ENCODE data around the gene AGBL4. TPM values are rescaled to one million over a fixed set of nuclear protein-coding genes. Genes with fewer than 3 reads are reported as not detected.

AGBL4 gene
- total RNA-seq, 2 donors from 2014 or later: not detected

DNA sequence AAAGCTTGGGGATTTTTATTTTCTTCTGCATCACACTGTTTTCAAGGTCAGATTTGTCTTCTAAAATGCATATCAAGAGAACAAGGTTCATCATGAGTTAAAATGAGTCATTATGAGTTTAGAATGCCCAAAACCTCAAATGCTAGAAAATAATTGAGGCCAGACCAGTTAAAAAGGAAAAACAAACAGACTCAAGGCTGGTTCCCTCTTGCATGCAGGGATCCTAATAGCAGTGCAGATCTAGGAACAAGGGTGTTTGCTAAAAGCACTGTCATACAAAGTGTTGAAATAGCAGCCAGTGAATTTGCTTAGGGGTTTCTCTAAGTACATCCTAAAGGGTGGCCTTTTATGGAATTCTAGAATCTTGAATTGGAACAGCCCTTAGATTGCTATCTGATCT, 1262.3 kb downstream of the AGBL4 start:
- Histone ChIP-seq H3K9me3 (no peaks in the 10 kb centered on the region), H3K4me3 (no peak overlapping the region), H3K27me3 (replicated peaks; ENCODE audit: insufficient read depth) (no peaks in the 10 kb centered on the region), H3K4me1 (ENCODE audit: control insufficient read depth in 1 of 2, low read depth in 2 of 2) (peaks cover 6 to 23% of the 10 kb centered on the region in 2 donors), H3K27ac (no peak overlapping the region), H3K36me3 (peaks cover 13% of the 10 kb centered on the region)
- no peak for DNase-seq (ENCODE audit: low spot score)
- TF ChIP-seq, protein P1, sequence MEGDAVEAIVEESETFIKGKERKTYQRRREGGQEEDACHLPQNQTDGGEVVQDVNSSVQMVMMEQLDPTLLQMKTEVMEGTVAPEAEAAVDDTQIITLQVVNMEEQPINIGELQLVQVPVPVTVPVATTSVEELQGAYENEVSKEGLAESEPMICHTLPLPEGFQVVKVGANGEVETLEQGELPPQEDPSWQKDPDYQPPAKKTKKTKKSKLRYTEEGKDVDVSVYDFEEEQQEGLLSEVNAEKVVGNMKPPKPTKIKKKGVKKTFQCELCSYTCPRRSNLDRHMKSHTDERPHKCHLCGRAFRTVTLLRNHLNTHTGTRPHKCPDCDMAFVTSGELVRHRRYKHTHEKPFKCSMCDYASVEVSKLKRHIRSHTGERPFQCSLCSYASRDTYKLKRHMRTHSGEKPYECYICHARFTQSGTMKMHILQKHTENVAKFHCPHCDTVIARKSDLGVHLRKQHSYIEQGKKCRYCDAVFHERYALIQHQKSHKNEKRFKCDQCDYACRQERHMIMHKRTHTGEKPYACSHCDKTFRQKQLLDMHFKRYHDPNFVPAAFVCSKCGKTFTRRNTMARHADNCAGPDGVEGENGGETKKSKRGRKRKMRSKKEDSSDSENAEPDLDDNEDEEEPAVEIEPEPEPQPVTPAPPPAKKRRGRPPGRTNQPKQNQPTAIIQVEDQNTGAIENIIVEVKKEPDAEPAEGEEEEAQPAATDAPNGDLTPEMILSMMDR (IDR thresholded peaks at IDR 0.05): no peak
- no peak for ATAC-seq (ENCODE audit: insufficient number of reproducible peaks, low FRiP score, low read depth)

DNA sequence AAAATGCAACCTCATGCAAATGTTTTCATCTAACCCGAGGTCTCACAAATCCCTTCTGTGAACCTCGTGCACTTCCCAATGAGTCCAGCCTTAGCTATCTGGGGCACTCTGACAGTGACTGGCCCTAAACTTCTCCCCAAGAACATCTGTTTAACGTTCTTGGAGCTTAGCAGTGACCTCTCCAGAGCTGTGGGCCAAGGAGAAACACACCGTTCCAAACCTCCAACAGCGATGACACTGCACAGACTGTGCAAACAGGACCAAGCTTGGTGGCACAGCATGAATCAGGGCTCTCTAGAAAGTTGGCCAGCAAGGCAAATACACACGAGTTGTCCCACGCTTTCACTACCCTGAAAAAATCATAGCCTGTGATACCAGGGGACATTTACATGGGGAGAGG, 1262.9 kb downstream of the AGBL4 start:
- Histone ChIP-seq H3K27me3 (replicated peaks; ENCODE audit: insufficient read depth) (no peaks in the 10 kb centered on the region), H3K4me3 (no peak overlapping the region), H3K4me1 (ENCODE audit: control insufficient read depth in 1 of 2, low read depth in 2 of 2) (peaks cover 6 to 23% of the 10 kb centered on the region in 2 donors), H3K9me3 (no peaks in the 10 kb centered on the region), H3K36me3 (peaks cover 13% of the 10 kb centered on the region), H3K27ac (no peak overlapping the region)
- ATAC-seq (ENCODE audit: insufficient number of reproducible peaks, low FRiP score, low read depth) (no peak), DNase-seq (ENCODE audit: low spot score) (no peak)
- TF ChIP-seq, protein P1 (IDR thresholded peaks at IDR 0.05): no peak

DNA sequence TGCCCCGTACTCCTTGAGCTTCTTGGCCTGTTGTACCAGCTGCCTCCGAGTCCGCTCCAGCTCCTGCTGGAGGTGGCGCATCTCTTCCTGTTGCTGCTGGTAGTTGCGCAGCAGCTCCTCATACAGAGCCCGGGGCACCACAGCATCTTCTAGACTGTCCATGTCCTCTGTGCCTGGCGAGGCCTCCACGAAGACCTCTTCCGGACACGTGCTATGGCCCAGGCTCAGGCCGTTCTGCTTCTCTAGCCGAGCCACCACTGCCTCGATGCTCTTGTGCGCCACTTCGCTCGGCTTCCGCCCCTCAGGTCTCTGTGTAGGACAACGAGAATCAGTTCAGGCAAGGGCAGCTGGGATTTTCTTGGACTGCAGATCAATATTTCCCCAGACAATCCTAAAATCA, 1264.8 kb downstream of the AGBL4 start:
- H3K27ac ChIP-seq: no peak overlapping the region
- peaks cover 6 to 23% of the 10 kb centered on the region in 2 donors for H3K4me1 ChIP-seq (ENCODE audit: control insufficient read depth in 1 of 2, low read depth in 2 of 2)
- no peaks in the 10 kb centered on the region for H3K27me3 ChIP-seq (replicated peaks; ENCODE audit: insufficient read depth)
- no peak overlapping the region for H3K4me3 ChIP-seq
- H3K9me3 ChIP-seq: no peaks in the 10 kb centered on the region
- no peak for DNase-seq (ENCODE audit: low spot score)
- peaks cover 13% of the 10 kb centered on the region for H3K36me3 ChIP-seq
- ATAC-seq (ENCODE audit: insufficient number of reproducible peaks, low FRiP score, low read depth): no peak
- TF ChIP-seq, protein P1 (IDR thresholded peaks at IDR 0.05): no peak

DNA sequence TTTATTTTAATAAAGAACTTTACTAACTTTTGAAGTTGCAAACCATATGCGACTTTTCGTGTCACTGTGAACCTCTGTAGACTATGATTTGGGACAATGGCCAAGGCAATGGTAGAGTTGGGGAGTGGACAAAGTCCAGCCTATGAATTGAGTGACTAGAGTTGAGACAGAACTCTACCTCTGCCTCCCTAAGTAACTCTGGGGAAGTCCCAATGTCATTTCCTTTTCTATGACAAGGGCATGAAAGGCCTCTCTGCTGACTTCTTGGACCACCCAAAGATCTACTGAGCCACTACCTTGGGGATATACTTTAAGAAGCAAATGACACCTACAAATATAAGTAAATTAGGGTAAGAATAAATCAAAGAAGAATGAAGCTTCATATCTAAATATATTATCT, 1266.4 kb downstream of the AGBL4 start:
- no peak overlapping the region for H3K27ac ChIP-seq
- TF ChIP-seq, protein P1 (IDR thresholded peaks at IDR 0.05): no peak
- H3K4me1 ChIP-seq (ENCODE audit: control insufficient read depth in 1 of 2, low read depth in 2 of 2): peaks cover 6 to 21% of the 10 kb centered on the region in 2 donors
- H3K4me3 ChIP-seq: no peak overlapping the region
- H3K36me3 ChIP-seq: peaks cover 13% of the 10 kb centered on the region
- no peaks in the 10 kb centered on the region for H3K9me3 ChIP-seq
- no peak for DNase-seq (ENCODE audit: low spot score)
- no peaks in the 10 kb centered on the region for H3K27me3 ChIP-seq (replicated peaks; ENCODE audit: insufficient read depth)
- ATAC-seq (ENCODE audit: insufficient number of reproducible peaks, low FRiP score, low read depth): no peak

DNA sequence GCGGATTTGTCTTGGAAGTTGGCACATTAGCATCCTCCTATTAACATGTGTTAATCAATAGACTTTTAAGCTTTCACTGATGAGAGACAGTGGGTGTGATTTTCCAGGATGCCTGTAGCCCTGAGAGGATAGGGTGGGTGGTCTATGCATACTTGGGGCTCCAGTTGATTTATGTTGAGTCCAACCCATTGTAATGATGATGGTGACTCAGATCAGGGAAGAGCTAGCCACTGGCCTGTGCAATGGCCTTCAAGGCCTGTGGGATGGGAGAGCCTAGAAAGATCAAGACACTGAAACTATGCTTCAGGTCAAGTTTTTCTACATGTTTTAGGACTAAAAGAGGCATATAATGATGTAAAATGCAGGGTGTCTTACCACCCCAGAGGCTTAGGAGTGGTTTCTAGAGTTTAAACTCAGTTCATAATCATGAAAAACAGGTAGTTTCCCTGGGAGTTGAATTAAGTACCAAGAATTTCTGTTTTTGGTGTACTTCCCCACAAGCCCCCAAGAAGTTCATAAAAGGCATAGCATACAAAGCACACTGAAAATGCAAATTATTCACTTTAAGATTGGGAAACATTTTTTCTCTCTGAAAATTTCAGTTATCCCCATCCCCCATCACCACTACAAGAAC, 1267.0 kb downstream of the AGBL4 start:
- Histone ChIP-seq H3K36me3 (peaks cover 13% of the 10 kb centered on the region), H3K27ac (no peak overlapping the region), H3K4me3 (no peak overlapping the region), H3K27me3 (replicated peaks; ENCODE audit: insufficient read depth) (no peaks in the 10 kb centered on the region), H3K9me3 (no peaks in the 10 kb centered on the region), H3K4me1 (ENCODE audit: control insufficient read depth in 1 of 2, low read depth in 2 of 2) (peaks cover 6 to 19% of the 10 kb centered on the region in 2 donors)
- DNase-seq (ENCODE audit: low spot score) (no peak), ATAC-seq (ENCODE audit: insufficient number of reproducible peaks, low FRiP score, low read depth) (no peak)
- TF ChIP-seq, protein P1 (IDR thresholded peaks at IDR 0.05): no peak
